ENCODE results near the gene MICU2. TPM values are rescaled to one million over a fixed set of nuclear protein-coding genes. Genes with fewer than 3 reads are reported as not detected.

MICU2 gene
- total RNA-seq, 2 donors from 2014 or later: 21.5 to 47.2 TPM

DNA sequence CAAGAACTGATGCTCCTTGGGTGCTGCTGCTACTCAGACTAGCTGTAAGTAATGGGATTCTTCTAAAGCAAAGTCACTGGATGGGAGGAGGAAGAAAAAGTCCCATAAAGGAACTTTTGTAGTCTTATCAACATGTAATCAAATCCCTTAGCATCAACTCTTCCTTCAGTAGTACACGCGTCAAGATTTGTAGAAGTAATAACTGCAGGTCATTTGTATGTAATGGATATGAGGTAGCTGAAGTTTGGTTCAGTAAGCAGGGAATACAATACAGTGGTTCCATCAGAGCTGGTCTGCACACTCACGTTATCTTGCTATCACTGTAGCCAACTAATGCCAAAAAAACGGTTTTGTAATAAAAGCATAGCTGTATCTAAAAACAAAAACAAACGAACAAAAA lies 72.5 kb downstream of the MICU2 start:
- ATAC-seq (ENCODE audit: insufficient number of reproducible peaks, low FRiP score, low read depth) (no peak), DNase-seq (ENCODE audit: low spot score) (no peak)
- Histone ChIP-seq H3K27ac (no peak overlapping the region), H3K4me3 (no peak overlapping the region), H3K36me3 (peaks cover 3% of the 10 kb centered on the region), H3K27me3 (replicated peaks; ENCODE audit: insufficient read depth) (no peaks in the 10 kb centered on the region), H3K9me3 (no peaks in the 10 kb centered on the region), H3K4me1 (ENCODE audit: control insufficient read depth in 1 of 2, low read depth in 2 of 2) (no peaks in the 10 kb centered on the region)
- TF ChIP-seq, protein P1, sequence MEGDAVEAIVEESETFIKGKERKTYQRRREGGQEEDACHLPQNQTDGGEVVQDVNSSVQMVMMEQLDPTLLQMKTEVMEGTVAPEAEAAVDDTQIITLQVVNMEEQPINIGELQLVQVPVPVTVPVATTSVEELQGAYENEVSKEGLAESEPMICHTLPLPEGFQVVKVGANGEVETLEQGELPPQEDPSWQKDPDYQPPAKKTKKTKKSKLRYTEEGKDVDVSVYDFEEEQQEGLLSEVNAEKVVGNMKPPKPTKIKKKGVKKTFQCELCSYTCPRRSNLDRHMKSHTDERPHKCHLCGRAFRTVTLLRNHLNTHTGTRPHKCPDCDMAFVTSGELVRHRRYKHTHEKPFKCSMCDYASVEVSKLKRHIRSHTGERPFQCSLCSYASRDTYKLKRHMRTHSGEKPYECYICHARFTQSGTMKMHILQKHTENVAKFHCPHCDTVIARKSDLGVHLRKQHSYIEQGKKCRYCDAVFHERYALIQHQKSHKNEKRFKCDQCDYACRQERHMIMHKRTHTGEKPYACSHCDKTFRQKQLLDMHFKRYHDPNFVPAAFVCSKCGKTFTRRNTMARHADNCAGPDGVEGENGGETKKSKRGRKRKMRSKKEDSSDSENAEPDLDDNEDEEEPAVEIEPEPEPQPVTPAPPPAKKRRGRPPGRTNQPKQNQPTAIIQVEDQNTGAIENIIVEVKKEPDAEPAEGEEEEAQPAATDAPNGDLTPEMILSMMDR (IDR thresholded peaks at IDR 0.05): no peak

DNA sequence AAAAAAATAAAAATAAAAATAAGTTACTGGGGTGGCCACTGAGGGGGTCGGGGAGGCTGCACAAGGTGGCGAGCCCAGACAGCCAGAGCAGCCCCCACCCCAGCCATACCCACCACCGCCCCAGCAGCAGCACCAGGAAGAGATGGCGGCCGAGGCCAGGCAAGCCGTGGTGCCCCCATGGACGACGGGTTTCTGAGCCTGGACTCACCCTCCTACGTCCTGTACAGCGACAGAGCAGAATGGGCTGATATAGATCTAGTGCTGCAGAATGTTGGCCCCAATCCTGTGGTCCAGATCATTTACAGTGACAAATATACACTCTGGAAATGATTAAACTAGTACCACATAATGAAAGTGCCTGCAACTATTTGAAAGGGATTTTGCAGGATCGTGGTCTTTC lies 73.3 kb downstream of the MICU2 start:
- H3K4me1 ChIP-seq (ENCODE audit: control insufficient read depth in 1 of 2, low read depth in 2 of 2): no peaks in the 10 kb centered on the region
- ATAC-seq (ENCODE audit: insufficient number of reproducible peaks, low FRiP score, low read depth) (no peak), DNase-seq (ENCODE audit: low spot score) (no peak)
- no peak overlapping the region for H3K27ac ChIP-seq
- TF ChIP-seq, protein P1 (IDR thresholded peaks at IDR 0.05): no peak
- no peaks in the 10 kb centered on the region for H3K9me3 ChIP-seq
- peaks cover 3% of the 10 kb centered on the region for H3K36me3 ChIP-seq
- H3K4me3 ChIP-seq: no peak overlapping the region
- H3K27me3 ChIP-seq (replicated peaks; ENCODE audit: insufficient read depth): no peaks in the 10 kb centered on the region

DNA sequence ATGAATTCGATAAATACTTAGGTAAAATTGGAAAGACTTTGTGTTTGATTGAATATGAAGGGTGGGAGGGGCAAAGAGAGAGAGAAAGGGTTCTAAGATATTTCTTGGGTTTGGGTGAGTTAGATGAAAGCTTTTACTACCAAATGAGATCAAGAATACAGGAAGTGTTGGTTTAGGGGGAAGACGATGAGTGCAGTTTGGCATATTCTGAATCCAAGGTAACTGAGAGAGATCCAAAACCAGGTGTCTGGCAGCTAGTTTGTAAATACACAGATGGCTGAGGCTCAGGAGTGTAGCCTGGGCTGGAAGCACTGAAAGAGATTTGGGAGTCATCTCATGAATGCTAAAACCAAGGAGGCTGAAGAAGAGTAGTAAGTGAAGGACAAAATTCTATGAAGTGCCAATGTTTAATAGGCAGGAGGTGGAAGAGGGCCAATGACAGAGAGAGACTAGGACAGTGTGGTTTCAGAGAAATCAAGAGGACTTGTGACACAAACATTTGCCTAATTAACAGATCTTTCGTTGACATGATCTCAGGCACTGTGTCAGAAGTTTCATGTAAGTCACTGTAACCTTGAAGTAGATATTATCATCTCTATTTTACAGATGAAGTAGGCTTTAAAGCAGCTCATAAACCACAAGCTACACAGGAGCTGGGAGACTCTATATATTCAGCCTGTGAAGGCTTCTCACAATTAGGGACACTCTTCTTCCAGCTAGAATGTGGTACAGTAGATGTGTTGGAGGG lies 74.7 kb downstream of the MICU2 start:
- DNase-seq (ENCODE audit: low spot score) (no peak), ATAC-seq (ENCODE audit: insufficient number of reproducible peaks, low FRiP score, low read depth) (no peak)
- Histone ChIP-seq H3K4me1 (ENCODE audit: control insufficient read depth in 1 of 2, low read depth in 2 of 2) (no peaks in the 10 kb centered on the region), H3K4me3 (no peak overlapping the region), H3K27ac (no peak overlapping the region), H3K27me3 (replicated peaks; ENCODE audit: insufficient read depth) (no peaks in the 10 kb centered on the region), H3K36me3 (peaks cover 3% of the 10 kb centered on the region), H3K9me3 (no peaks in the 10 kb centered on the region)
- TF ChIP-seq, protein P1 (IDR thresholded peaks at IDR 0.05): no peak

DNA sequence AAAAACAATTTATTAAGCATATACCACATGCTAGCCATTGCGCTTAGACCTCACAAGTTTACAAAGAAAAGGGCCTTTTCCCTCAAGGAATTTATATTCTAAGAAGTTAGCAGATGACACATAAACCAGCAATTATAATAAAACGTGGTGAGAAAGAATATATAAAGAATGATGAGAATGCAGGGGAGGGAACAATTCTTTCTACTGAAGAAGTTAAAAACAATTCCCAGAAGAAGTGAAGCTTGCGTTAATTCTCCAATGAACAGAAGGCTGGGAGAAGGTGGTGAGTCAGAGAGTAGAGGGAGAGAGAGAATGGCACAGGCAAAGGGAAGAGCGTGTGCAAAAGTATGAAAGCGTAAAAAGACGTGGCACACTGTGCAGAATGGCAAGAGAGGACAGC lies 75.4 kb downstream of the MICU2 start:
- Histone ChIP-seq H3K4me3 (no peak overlapping the region), H3K9me3 (no peaks in the 10 kb centered on the region), H3K4me1 (ENCODE audit: control insufficient read depth in 1 of 2, low read depth in 2 of 2) (no peaks in the 10 kb centered on the region), H3K27me3 (replicated peaks; ENCODE audit: insufficient read depth) (no peaks in the 10 kb centered on the region), H3K27ac (no peak overlapping the region), H3K36me3 (peaks cover 3% of the 10 kb centered on the region)
- ATAC-seq (ENCODE audit: insufficient number of reproducible peaks, low FRiP score, low read depth): no peak
- TF ChIP-seq, protein P1 (IDR thresholded peaks at IDR 0.05): no peak
- DNase-seq (ENCODE audit: low spot score): no peak

DNA sequence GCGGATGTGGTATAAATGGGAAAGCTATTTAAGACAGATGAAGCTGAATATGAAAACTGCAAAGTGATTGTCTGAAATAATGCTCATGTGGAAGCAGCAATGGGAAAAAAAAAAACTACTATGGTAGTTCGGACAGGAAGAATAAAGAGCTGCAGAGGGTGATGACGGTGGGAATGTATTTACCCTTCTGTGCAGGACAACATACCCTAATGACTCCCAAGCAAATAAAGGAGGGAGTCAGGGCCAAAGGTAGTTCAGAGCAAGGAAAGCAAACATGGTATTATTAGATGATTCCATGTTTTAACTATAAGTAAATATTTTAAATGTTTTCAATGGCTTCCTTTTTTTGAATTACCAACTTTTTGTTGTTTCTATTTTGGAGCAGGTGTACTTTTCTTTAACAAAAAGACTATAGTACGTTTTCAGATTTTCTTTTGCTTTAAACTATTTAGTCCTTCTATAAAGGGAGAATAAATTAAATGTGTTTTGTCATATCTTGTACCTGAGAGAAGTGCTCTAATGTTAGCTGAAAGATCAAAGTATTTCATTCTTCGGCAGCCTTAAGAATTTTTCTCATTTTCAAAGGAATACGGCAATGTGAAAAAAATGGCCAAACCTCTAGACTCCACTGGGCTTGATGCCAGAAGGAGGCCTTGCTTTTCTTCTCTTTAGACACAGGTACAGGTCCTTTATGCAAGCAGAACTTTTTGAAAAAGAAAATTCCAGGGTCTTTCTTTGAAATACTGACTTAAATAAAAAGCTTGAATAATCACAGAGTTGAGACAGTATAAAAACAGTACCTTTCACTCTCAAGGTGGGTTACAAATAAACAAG lies 77.0 kb downstream of the MICU2 start:
- Histone ChIP-seq H3K4me3 (no peak overlapping the region), H3K4me1 (ENCODE audit: control insufficient read depth in 1 of 2, low read depth in 2 of 2) (no peaks in the 10 kb centered on the region), H3K27ac (no peak overlapping the region), H3K9me3 (no peaks in the 10 kb centered on the region), H3K36me3 (no peaks in the 10 kb centered on the region), H3K27me3 (replicated peaks; ENCODE audit: insufficient read depth) (no peaks in the 10 kb centered on the region)
- TF ChIP-seq, protein P1 (IDR thresholded peaks at IDR 0.05): no peak
- ATAC-seq (ENCODE audit: insufficient number of reproducible peaks, low FRiP score, low read depth) (no peak), DNase-seq (ENCODE audit: low spot score) (no peak)
